Gastrocnemius medialis (tissue), 4 donors: ENCODE results near the gene PHTF2. TPM values are rescaled to one million over a fixed set of nuclear protein-coding genes. Genes with fewer than 3 reads are reported as not detected.

Experiments used
- ATAC-seq, 2 donors: fragments of 150-250 bp; one replicate each; pipeline ENCODE4 v1.9.1; 2016
- DNase-seq, 2 donors: peaks; one replicate each; pipeline ENCODE4 v3.0.0-alpha.2; 2019
- H3K27ac ChIP-seq, 4 donors: fragments of 200-600 bp; sonication (generic); 1 replicate in 1 of 4; 2 replicates in 3 of 4; pipeline ENCODE4 v1.5.1; 2016 to 2018; ENCODE audit warnings: mild to moderate bottlenecking in 2 of 4, moderate library complexity in 1 of 4
- H3K27me3 ChIP-seq, 3 donors: fragments of 200-600 bp; sonication (generic) in 2 of 3; 1 replicate in 1 of 3; 2 replicates in 2 of 3; pipeline versions ENCODE4 v1.5.1 to v1.6.0; 2016 to 2019; ENCODE audit warnings: mild to moderate bottlenecking in 1 of 3, moderate library complexity in 1 of 3
- H3K36me3 ChIP-seq, 2 donors: fragments of 200-600 bp; sonication (generic) in 1 of 2; one replicate each; pipeline ENCODE4 v1.5.1; 2017 to 2018
- H3K4me1 ChIP-seq, 2 donors: fragments of 200-600 bp; sonication (generic) in 1 of 2; one replicate each; pipeline ENCODE4 v1.5.1; 2016 to 2017; ENCODE audit warnings: mild to moderate bottlenecking in 2 of 2
- H3K4me3 ChIP-seq, 4 donors: fragments of 200-600 bp; sonication (generic) in 3 of 4; 1 replicate in 1 of 4; 2 replicates in 3 of 4; pipeline ENCODE4 v1.5.1; 2016 to 2019; ENCODE audit warnings: mild to moderate bottlenecking in 2 of 4
- H3K9me3 ChIP-seq, 3 donors: fragments of 200-600 bp; sonication (generic) in 2 of 3; 1 replicate in 1 of 3; 2 replicates in 2 of 3; pipeline ENCODE4 v1.5.1; 2016 to 2019
- CTCF ChIP-seq, 5 experiments: fragments of 450-650 bp in 3 of 5; fragments of 200-600 bp in 2 of 5; sonication (generic) in 2 of 5; IDR thresholded peaks in 4 of 5; conservative IDR thresholded peaks in 1 of 5; 1 replicate in 4 of 5; 2 replicates in 1 of 5; pipeline ENCODE4 v1.5.1; 2016 to 2019; ENCODE audit warnings: antibody characterized with exemption in 5 of 5, mild to moderate bottlenecking in 3 of 5, moderate library complexity in 3 of 5
- POLR2A ChIP-seq, 2 donors: fragments of 450-650 bp; IDR thresholded peaks; one replicate each; pipeline ENCODE4 v1.6.1; 2017; ENCODE audit warnings: antibody characterized with exemption in 2 of 2, mild to moderate bottlenecking in 2 of 2, moderate library complexity in 2 of 2
- in situ Hi-C, 4 donors: fragments of 200-750 bp; cut with MboI; loops; one replicate each; pipeline versions ENCODE4 v1.15.0 to v1.8.0; 2017; ENCODE audit warnings: low sequenced_read_pairs in 4 of 4
- intact Hi-C: fragments of 100-400 bp; cut with DNase I; formaldehyde crosslinking; loops from one replicate; pipeline ENCODE4 v1.15.1; 2023; ENCODE audit warnings: low total_unique reads
- total RNA-seq, 4 donors: library from RNA; depleted of rRNA; stranded (reverse); fragments of >200 nt; gene quantifications; one replicate each; pipeline versions ENCODE4 v1.1.0 to v1.2.3, GENCODE V29; 2016

The PHTF2 gene
- total RNA-seq, 4 donors from 2014 or later = 81.2 to 163 (median 108) TPM

- Histone ChIP-seq H3K9me3 (no peaks in the 10 kb centered on the region), H3K36me3 (no peaks in the 10 kb centered on the region), H3K27ac (peak overlapping the region; percentile 56 to 81 (median 68)), H3K4me3 (no peak overlapping the region), H3K4me1 (peaks cover 23 to 33% of the 10 kb centered on the region in 2 donors), H3K27me3 (no peaks in the 10 kb centered on the region)
- DNase-seq (no peak), ATAC-seq (no peak)
- intact Hi-C loops = loop anchor here (5.0 kb wide), 1 partner anchor 64 kb away; no protein-coding TSS in a partner anchor
- in situ Hi-C loops = no loop called here
- TF ChIP-seq POLR2A (IDR thresholded peaks at IDR 0.05) = no peak
- no peak for TF ChIP-seq CTCF (IDR thresholded peaks at IDR 0.05 in 4 of 5, conservative IDR thresholded peaks at IDR 0.05 in 1 of 5)
Measured at GRCh38 chr7:77813180-77813579, 14.6 kb downstream of the PHTF2 start.

DNA sequence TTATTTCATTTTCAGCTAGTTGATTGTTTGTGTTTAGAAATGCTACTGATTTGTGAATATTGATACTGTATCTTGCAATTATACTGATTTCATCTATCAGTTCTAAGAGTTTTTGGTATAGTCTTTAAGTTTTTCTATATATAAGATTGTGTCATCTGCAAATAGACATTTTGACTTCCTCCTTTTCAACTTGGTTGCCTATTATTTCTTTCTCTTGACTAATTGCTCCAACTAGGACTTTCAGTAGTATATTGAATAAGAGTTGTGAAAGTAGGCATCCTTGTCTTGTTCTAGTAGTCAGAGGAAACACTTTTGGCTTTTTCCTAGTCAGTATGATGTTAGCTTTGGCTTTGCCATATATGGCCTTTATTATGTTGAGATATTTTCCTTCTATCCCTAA, 20.4 kb downstream of the PHTF2 start:
- Histone ChIP-seq H3K4me3 (no peak overlapping the region), H3K27ac (no peak overlapping the region), H3K9me3 (peaks cover 0 to 8% (median 4%) of the 10 kb centered on the region in 3 donors), H3K36me3 (no peaks in the 10 kb centered on the region), H3K27me3 (no peaks in the 10 kb centered on the region), H3K4me1 (peaks cover 9 to 14% of the 10 kb centered on the region in 2 donors)
- in situ Hi-C loops (no loop called here), intact Hi-C loops (no loop called here)
- no peak for ATAC-seq
- no peak for DNase-seq
- no peak for TF ChIP-seq POLR2A (IDR thresholded peaks at IDR 0.05)
- TF ChIP-seq CTCF (IDR thresholded peaks at IDR 0.05 in 4 of 5, conservative IDR thresholded peaks at IDR 0.05 in 1 of 5) = no peak

- H3K36me3 ChIP-seq = no peaks in the 10 kb centered on the region
- DNase-seq (no peak), ATAC-seq (no peak)
- H3K4me1 ChIP-seq = peaks cover 13 to 16% of the 10 kb centered on the region in 2 donors
- H3K27ac ChIP-seq = no peak overlapping the region
- in situ Hi-C loops (no loop called here), intact Hi-C loops (no loop called here)
- H3K4me3 ChIP-seq = no peak overlapping the region
- no peaks in the 10 kb centered on the region for H3K27me3 ChIP-seq
- H3K9me3 ChIP-seq = peaks cover 0 to 8% (median 4%) of the 10 kb centered on the region in 3 donors
- TF ChIP-seq POLR2A (IDR thresholded peaks at IDR 0.05) = no peak
- TF ChIP-seq CTCF (IDR thresholded peaks at IDR 0.05 in 4 of 5, conservative IDR thresholded peaks at IDR 0.05 in 1 of 5) = no peak
Measured at GRCh38 chr7:77820967-77821366, 22.4 kb downstream of the PHTF2 start.

DNA sequence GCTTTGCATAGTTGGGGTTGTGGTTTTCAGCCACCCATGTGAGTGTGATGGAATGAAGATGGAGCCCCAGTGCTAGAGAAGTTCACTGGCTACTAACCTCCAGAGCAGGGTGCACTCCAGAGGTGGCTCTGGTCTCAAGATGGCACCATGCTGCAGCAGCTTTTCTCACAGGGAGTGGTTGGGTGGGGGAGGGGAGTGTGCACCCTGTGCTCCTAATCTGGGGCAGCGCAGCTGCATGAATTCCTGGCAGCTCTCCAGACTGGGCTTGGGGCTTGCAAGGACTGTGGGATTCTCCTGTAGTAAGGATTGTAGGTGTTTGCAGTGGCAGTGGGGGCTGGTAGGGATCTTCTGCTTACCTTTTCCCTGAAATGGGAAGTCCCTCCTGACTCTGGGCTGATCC, 23.7 kb downstream of the PHTF2 start:
- peaks cover 13 to 15% of the 10 kb centered on the region in 2 donors for H3K4me1 ChIP-seq
- intact Hi-C loops = no loop called here
- no peak overlapping the region for H3K27ac ChIP-seq
- no peak overlapping the region for H3K4me3 ChIP-seq
- ATAC-seq = no peak
- no peaks in the 10 kb centered on the region for H3K36me3 ChIP-seq
- H3K9me3 ChIP-seq = peaks cover 0 to 8% (median 4%) of the 10 kb centered on the region in 3 donors
- in situ Hi-C loops = no loop called here
- TF ChIP-seq POLR2A (IDR thresholded peaks at IDR 0.05) (no peak), CTCF (IDR thresholded peaks at IDR 0.05 in 4 of 5, conservative IDR thresholded peaks at IDR 0.05 in 1 of 5) (no peak)
- no peak for DNase-seq
- H3K27me3 ChIP-seq = no peaks in the 10 kb centered on the region

GRCh38 chr7:77823787-77824186, 25.2 kb downstream of the PHTF2 start:
- TF ChIP-seq CTCF (IDR thresholded peaks at IDR 0.05 in 4 of 5, conservative IDR thresholded peaks at IDR 0.05 in 1 of 5) = no peak
- TF ChIP-seq POLR2A (IDR thresholded peaks at IDR 0.05) = no peak
- peak in 1 of 2 donors; percentile 36 for ATAC-seq
- no peaks in the 10 kb centered on the region for H3K36me3 ChIP-seq
- intact Hi-C loops (no loop called here), in situ Hi-C loops (no loop called here)
- peak overlapping the region in 1 of 4 donors; percentile 11 for H3K27ac ChIP-seq
- H3K27me3 ChIP-seq = no peaks in the 10 kb centered on the region
- H3K4me1 ChIP-seq = peaks cover 13 to 15% of the 10 kb centered on the region in 2 donors
- peaks cover 0 to 8% (median 4%) of the 10 kb centered on the region in 3 donors for H3K9me3 ChIP-seq
- no peak for DNase-seq
- no peak overlapping the region for H3K4me3 ChIP-seq
